HG02642 (cell line): ENCODE data around the gene FCHO1.

Source experiments
- ATAC-seq: cut with Tn5 transposase; IDR thresholded peaks from one replicate; pipeline ENCODE4 v1.9.1; 2021; ENCODE audit warnings: mild to moderate bottlenecking; ENCODE audit not compliant: unreplicated experiment, poor library complexity

The FCHO1 gene

GRCh38 chr19:17824339-17824738 is 73.1 kb downstream of the FCHO1 start:
- no peak for ATAC-seq

GRCh38 chr19:17826508-17827056 is 75.3 kb downstream of the FCHO1 start:
- ATAC-seq, result no peak

GRCh38 chr19:17829855-17830566 is 78.7 kb downstream of the FCHO1 start:
- ATAC-seq, result no peak

- no peak for ATAC-seq
Observed at GRCh38 chr19:17830567-17831418, 79.5 kb downstream of the FCHO1 start.

GRCh38 chr19:17831419-17831888 is 80.2 kb downstream of the FCHO1 start:
- no peak for ATAC-seq

- ATAC-seq, result no peak
Observed at GRCh38 chr19:17832443-17833208, 81.3 kb downstream of the FCHO1 start.

- no peak for ATAC-seq
Observed at GRCh38 chr19:17834350-17835181, 83.3 kb downstream of the FCHO1 start.

- no peak for ATAC-seq
Observed at GRCh38 chr19:17835182-17836006, 84.1 kb downstream of the FCHO1 start.

GRCh38 chr19:17836530-17836929 is 85.3 kb downstream of the FCHO1 start:
- ATAC-seq, result no peak

GRCh38 chr19:17837972-17838371 is 86.7 kb downstream of the FCHO1 start:
- no peak for ATAC-seq
